ENCODE data around the gene TBXAS1.

GRCh38 chr7:139855498-139856270, 26.6 kb downstream of the TBXAS1 start:
- TF ChIP-seq CTCF (IDR thresholded peaks at IDR 0.05) (no peak), POLR2A (IDR thresholded peaks at IDR 0.05) (no peak), POLR2AphosphoS5 (IDR thresholded peaks at IDR 0.05) (no peak)
